Karpas-422 (cell line): ENCODE data around the gene ATP1A3. TPM values are rescaled to one million over a fixed set of nuclear protein-coding genes. Genes with fewer than 3 reads are reported as not detected.
A peak's percentile ranks its signal among the peaks of the same experiment; 100 is the strongest.

ENCODE experiments used
- DNase-seq: peaks from one replicate; pipeline ENCODE4 v3.0.0-alpha.2; 2015
- H2AFZ ChIP-seq: fragments of 200-600 bp; sonication (generic); 2 replicates; pipeline ENCODE4 v1.6.1; 2014; ENCODE audit warnings: antibody characterized with exemption, low read length, mixed read lengths
- H3K27ac ChIP-seq: fragments of 200-600 bp; sonication (generic); 2 replicates; pipeline ENCODE4 v1.5.1; 2014; ENCODE audit warnings: mild to moderate bottlenecking, low read length, moderate library complexity
- H3K27me3 ChIP-seq: fragments of 200-600 bp; sonication (generic); 2 replicates; pipeline ENCODE4 v1.6.1; 2014; ENCODE audit warnings: low read length, mixed read lengths
- H3K36me3 ChIP-seq: fragments of 200-600 bp; sonication (generic); 2 replicates; pipeline ENCODE4 v1.6.1; 2014; ENCODE audit warnings: low read length, mixed read lengths; ENCODE audit not compliant: insufficient read depth
- H3K4me1 ChIP-seq: fragments of 200-600 bp; sonication (generic); 2 replicates; pipeline ENCODE4 v1.6.1; 2014; ENCODE audit warnings: mild to moderate bottlenecking, low read length, mixed read lengths
- H3K4me2 ChIP-seq: fragments of 200-600 bp; sonication (generic); 2 replicates; pipeline ENCODE4 v1.6.1; 2014; ENCODE audit warnings: low read length, low read depth, mild to moderate bottlenecking; ENCODE audit not compliant: poor library complexity, severe bottlenecking
- H3K4me3 ChIP-seq: fragments of 200-600 bp; sonication (generic); 2 replicates; pipeline ENCODE4 v1.5.1; 2014; ENCODE audit warnings: mild to moderate bottlenecking, antibody characterized with exemption, low read length, mixed read lengths
- H3K79me2 ChIP-seq: fragments of 200-600 bp; sonication (generic); 2 replicates; pipeline ENCODE4 v1.6.1; 2014; ENCODE audit warnings: mild to moderate bottlenecking, low read length, mixed read lengths
- H3K9ac ChIP-seq: fragments of 200-600 bp; sonication (generic); 2 replicates; pipeline ENCODE4 v1.6.0; 2014; ENCODE audit warnings: low read length
- H3K9me2 ChIP-seq: fragments of 200-600 bp; sonication (generic), shearing (Covaris generic); replicated peaks from 2 replicates; pipeline ENCODE4 v1.6.0; 2014; ENCODE audit warnings: mild to moderate bottlenecking, low read length, moderate library complexity; ENCODE audit not compliant: insufficient read depth
- H3K9me3 ChIP-seq: fragments of 300-700, 200-600 bp; sonication (generic); 2 replicates; pipeline ENCODE4 v1.6.1; 2014; ENCODE audit warnings: low read length, mixed read lengths
- H4K20me1 ChIP-seq: fragments of 200-600 bp; sonication (generic); 2 replicates; pipeline ENCODE4 v1.6.1; 2014; ENCODE audit warnings: mild to moderate bottlenecking, antibody characterized with exemption, low read length, low read depth; ENCODE audit not compliant: insufficient read depth
- total RNA-seq: library from RNA; depleted of rRNA; stranded (reverse); fragments of >200 nt; shearing (Covaris generic); gene quantifications from 2 replicates; pipeline ENCODE4 v1.2.3, GENCODE V29; 2014; ENCODE audit warnings: low replicate concordance

ATP1A3 gene
- total RNA-seq, 1 experiment from 2014 or later, result 26.6 TPM

GRCh38 chr19:42033413-42033812 lies 39.4 kb upstream of the ATP1A3 start:
- Histone ChIP-seq H3K36me3 (no peaks in the 10 kb centered on the region), H3K27ac (no peak overlapping the region), H4K20me1 (no peaks in the 10 kb centered on the region), H2AFZ (no peak overlapping the region), H3K9ac (no peak overlapping the region), H3K4me3 (no peak overlapping the region), H3K9me2 (no peaks in the 10 kb centered on the region), H3K27me3 (no peaks in the 10 kb centered on the region), H3K79me2 (no peaks in the 10 kb centered on the region), H3K9me3 (no peaks in the 10 kb centered on the region), H3K4me2 (no peak overlapping the region), H3K4me1 (peaks cover 3% of the 10 kb centered on the region; the same call in 1 of the 2 replicates)
- no peak for DNase-seq

- no peaks in the 10 kb centered on the region for H4K20me1 ChIP-seq
- no peaks in the 10 kb centered on the region for H3K79me2 ChIP-seq
- no peak overlapping the region for H3K27ac ChIP-seq
- no peaks in the 10 kb centered on the region for H3K9me2 ChIP-seq
- no peaks in the 10 kb centered on the region for H3K9me3 ChIP-seq
- no peaks in the 10 kb centered on the region for H3K27me3 ChIP-seq
- H3K4me3 ChIP-seq, result no peak overlapping the region
- H3K4me1 ChIP-seq, result peaks cover 3% of the 10 kb centered on the region; the same call in 1 of the 2 replicates
- H3K36me3 ChIP-seq, result no peaks in the 10 kb centered on the region
- no peak overlapping the region for H3K9ac ChIP-seq
- DNase-seq, result no peak
- no peak overlapping the region for H3K4me2 ChIP-seq
- no peak overlapping the region for H2AFZ ChIP-seq
Observed at GRCh38 chr19:42032431-42032830, 38.4 kb upstream of the ATP1A3 start.

DNA sequence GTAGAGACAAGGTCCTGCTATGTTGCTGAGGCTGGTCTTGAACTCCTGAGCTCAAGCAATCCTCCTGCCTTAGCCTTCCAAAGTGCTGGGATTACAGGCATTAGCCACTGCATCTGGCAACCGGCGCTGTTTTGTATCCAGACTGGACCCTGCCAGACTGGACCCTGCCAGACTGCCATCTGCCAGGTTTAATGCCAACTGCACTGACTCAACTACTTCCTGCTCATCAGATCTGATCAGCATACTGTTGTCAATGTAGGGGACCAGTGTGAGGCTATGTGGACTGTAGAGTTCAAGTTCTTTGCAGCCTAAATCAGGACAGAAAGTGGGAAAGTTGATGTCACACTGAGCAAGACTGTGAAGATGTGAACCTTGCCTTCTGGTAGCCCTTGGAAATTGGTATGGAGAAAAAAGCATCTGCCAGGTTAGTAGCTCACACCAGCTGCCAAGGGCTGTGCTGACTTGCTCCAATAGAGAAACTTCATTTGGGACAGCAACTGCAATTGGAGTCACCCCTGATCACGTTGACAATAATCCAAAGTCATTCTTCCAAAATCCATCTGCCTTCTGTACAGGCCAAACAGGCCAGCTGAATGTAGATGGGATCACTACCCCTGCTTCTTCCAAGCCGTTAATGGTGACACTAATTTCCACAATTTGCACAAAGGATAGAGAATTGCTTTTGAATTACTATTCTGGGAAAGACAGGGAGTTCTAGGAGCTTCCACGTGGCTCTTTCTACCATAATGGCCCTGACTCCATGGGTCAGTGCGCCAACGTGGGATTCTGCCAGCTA lies 36.8 kb upstream of the ATP1A3 start:
- no peaks in the 10 kb centered on the region for H3K79me2 ChIP-seq
- no peak overlapping the region for H3K27ac ChIP-seq
- no peaks in the 10 kb centered on the region for H3K36me3 ChIP-seq
- H3K9me2 ChIP-seq, result no peaks in the 10 kb centered on the region
- H3K4me3 ChIP-seq, result no peak overlapping the region
- no peak overlapping the region for H3K4me2 ChIP-seq
- no peak overlapping the region for H3K9ac ChIP-seq
- no peaks in the 10 kb centered on the region for H3K27me3 ChIP-seq
- peaks cover 3% of the 10 kb centered on the region; the same call in 1 of the 2 replicates for H3K4me1 ChIP-seq
- no peaks in the 10 kb centered on the region for H3K9me3 ChIP-seq
- H4K20me1 ChIP-seq, result no peaks in the 10 kb centered on the region
- H2AFZ ChIP-seq, result no peak overlapping the region
- DNase-seq, result no peak

DNA sequence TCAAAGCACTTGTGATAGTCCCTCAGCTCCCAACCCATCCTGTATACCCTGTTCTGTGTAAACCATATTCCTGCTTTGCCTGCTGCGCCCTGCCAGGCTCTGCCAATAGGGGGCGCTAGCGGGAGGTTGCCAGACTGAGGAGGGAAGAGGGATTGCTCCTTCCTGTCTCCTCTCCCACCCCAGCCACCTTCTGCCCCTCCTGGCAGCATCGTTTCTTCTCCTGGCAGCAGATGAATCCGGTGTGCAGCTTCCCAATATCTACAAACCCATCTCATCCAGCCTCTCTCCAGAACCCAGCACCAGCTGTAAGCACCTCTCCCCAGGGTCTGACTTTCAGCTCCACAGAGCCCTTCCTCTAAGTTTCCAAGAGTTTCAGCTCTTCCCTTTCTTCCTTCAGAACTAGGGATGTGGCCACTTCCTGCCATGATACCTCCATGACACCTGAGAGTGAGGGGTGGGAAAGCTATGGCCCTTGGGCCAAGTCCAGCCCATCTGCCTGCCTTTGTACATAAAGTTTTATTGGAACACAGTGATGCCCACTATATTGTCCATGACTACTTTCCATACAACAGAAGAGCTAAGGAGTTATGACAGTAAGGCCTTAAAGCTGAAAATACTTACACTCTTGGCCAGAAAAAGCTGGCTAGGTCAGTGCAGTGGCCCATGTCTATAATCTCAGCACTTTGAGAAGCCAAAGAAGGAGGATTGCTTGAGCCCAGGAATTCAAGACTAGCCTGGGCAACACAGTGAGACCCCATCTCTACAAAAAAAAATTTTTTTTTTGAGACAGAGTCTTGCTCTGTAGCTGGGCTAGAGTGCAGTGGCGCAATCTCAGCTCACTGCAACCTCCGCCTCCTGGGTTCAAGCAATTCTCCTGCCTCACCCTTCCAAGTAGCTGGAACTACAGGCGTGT lies 34.5 kb upstream of the ATP1A3 start:
- no peaks in the 10 kb centered on the region for H3K4me1 ChIP-seq
- H3K27ac ChIP-seq, result no peak overlapping the region
- H3K36me3 ChIP-seq, result no peaks in the 10 kb centered on the region
- no peak overlapping the region for H3K4me2 ChIP-seq
- no peak overlapping the region for H3K9ac ChIP-seq
- no peaks in the 10 kb centered on the region for H3K9me3 ChIP-seq
- no peak overlapping the region for H2AFZ ChIP-seq
- peak; percentile 77 for DNase-seq
- H4K20me1 ChIP-seq, result no peaks in the 10 kb centered on the region
- H3K4me3 ChIP-seq, result no peak overlapping the region
- H3K27me3 ChIP-seq, result no peaks in the 10 kb centered on the region
- H3K79me2 ChIP-seq, result no peaks in the 10 kb centered on the region
- H3K9me2 ChIP-seq, result no peaks in the 10 kb centered on the region

- H3K9me3 ChIP-seq, result no peaks in the 10 kb centered on the region
- H2AFZ ChIP-seq, result no peak overlapping the region
- no peaks in the 10 kb centered on the region for H3K27me3 ChIP-seq
- H3K27ac ChIP-seq, result no peak overlapping the region
- no peaks in the 10 kb centered on the region for H3K4me1 ChIP-seq
- H3K79me2 ChIP-seq, result no peaks in the 10 kb centered on the region
- no peaks in the 10 kb centered on the region for H3K9me2 ChIP-seq
- H4K20me1 ChIP-seq, result no peaks in the 10 kb centered on the region
- no peak overlapping the region for H3K4me2 ChIP-seq
- no peak for DNase-seq
- H3K9ac ChIP-seq, result no peak overlapping the region
- H3K36me3 ChIP-seq, result no peaks in the 10 kb centered on the region
- no peak overlapping the region for H3K4me3 ChIP-seq
Observed at GRCh38 chr19:42024622-42025111, 30.6 kb upstream of the ATP1A3 start.

DNA sequence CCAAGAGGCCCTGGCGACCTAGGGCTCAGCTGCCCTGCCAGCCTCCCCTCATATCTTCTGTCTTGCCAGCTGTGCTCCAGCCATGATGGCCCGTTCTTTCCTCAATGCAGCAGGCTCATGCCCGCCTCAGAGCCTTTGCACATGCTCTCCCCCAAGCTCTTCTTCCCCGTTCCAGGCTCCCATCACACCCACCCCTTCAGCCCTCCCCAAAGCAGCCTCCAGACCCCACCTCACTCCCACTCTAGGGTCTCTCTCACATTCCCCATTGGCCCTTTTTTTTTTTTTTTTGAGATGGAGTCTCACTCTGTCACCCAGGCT lies 29.9 kb upstream of the ATP1A3 start:
- Histone ChIP-seq H3K27me3 (no peaks in the 10 kb centered on the region), H3K4me3 (no peak overlapping the region), H3K9me2 (no peaks in the 10 kb centered on the region), H2AFZ (no peak overlapping the region), H3K36me3 (no peaks in the 10 kb centered on the region), H3K9me3 (no peaks in the 10 kb centered on the region), H3K79me2 (no peaks in the 10 kb centered on the region), H3K4me1 (no peaks in the 10 kb centered on the region), H3K4me2 (no peak overlapping the region), H4K20me1 (no peaks in the 10 kb centered on the region), H3K27ac (no peak overlapping the region), H3K9ac (no peak overlapping the region)
- DNase-seq, result no peak

GRCh38 chr19:42023121-42023942 lies 29.3 kb upstream of the ATP1A3 start:
- H4K20me1 ChIP-seq, result no peaks in the 10 kb centered on the region
- H3K9ac ChIP-seq, result no peak overlapping the region
- no peak overlapping the region for H3K4me2 ChIP-seq
- no peaks in the 10 kb centered on the region for H3K27me3 ChIP-seq
- H3K9me3 ChIP-seq, result no peaks in the 10 kb centered on the region
- H2AFZ ChIP-seq, result no peak overlapping the region
- H3K27ac ChIP-seq, result no peak overlapping the region
- H3K4me1 ChIP-seq, result no peaks in the 10 kb centered on the region
- DNase-seq, result peak; percentile 86
- no peaks in the 10 kb centered on the region for H3K36me3 ChIP-seq
- no peaks in the 10 kb centered on the region for H3K79me2 ChIP-seq
- no peak overlapping the region for H3K4me3 ChIP-seq
- H3K9me2 ChIP-seq, result no peaks in the 10 kb centered on the region
